ENCODE data around the gene AIRE. TPM values are rescaled to one million over a fixed set of nuclear protein-coding genes. Genes with fewer than 3 reads are reported as not detected.

The AIRE gene
- total and polyA plus RNA-seq, 2 of the 13 experiments (the other 11 are each of a cell fraction or from before 2014, with no cell fraction given), result not detected

GRCh38 chr21:44275041-44275440 lies 10.6 kb upstream of the AIRE start (continued):
- TF ChIP-seq, protein P1, sequence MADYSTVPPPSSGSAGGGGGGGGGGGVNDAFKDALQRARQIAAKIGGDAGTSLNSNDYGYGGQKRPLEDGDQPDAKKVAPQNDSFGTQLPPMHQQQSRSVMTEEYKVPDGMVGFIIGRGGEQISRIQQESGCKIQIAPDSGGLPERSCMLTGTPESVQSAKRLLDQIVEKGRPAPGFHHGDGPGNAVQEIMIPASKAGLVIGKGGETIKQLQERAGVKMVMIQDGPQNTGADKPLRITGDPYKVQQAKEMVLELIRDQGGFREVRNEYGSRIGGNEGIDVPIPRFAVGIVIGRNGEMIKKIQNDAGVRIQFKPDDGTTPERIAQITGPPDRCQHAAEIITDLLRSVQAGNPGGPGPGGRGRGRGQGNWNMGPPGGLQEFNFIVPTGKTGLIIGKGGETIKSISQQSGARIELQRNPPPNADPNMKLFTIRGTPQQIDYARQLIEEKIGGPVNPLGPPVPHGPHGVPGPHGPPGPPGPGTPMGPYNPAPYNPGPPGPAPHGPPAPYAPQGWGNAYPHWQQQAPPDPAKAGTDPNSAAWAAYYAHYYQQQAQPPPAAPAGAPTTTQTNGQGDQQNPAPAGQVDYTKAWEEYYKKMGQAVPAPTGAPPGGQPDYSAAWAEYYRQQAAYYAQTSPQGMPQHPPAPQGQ (CRISPR knock-in tag; IDR thresholded peaks at IDR 0.05; ENCODE audit: borderline replicate concordance), result no peak
- TF ChIP-seq GLMP (CRISPR knock-in tag; IDR thresholded peaks at IDR 0.05; ENCODE audit: borderline replicate concordance) (no peak), ZNF354B (CRISPR knock-in tag; IDR thresholded peaks at IDR 0.05) (no peak), ZNF563 (CRISPR knock-in tag; IDR thresholded peaks at IDR 0.05) (no peak), HCFC1 (IDR thresholded peaks at IDR 0.05; ENCODE audit: low read depth, low read length) (no peak), ZSCAN20 (CRISPR knock-in tag; IDR thresholded peaks at IDR 0.05; ENCODE audit: borderline replicate concordance) (no peak), ZFP36L1 (CRISPR knock-in tag; IDR thresholded peaks at IDR 0.05) (no peak), ZNF577 (CRISPR knock-in tag; IDR thresholded peaks at IDR 0.05; ENCODE audit: borderline replicate concordance, low read depth) (no peak), SKIL (CRISPR knock-in tag; IDR thresholded peaks at IDR 0.05; ENCODE audit: borderline replicate concordance) (no peak), ZNF747 (CRISPR knock-in tag; IDR thresholded peaks at IDR 0.05; ENCODE audit: borderline replicate concordance) (no peak)

Data from HepG2 (cell line).